Right lobe of liver (tissue), 4 donors: ENCODE results near the gene FAM228B.
"Not testable (repeated sequence)": the region's sequence is repeated elsewhere in the genome, so short reads cannot be mapped to it uniquely, and the experiment has no call there.

Experiments
- CTCF ChIP-seq, 4 donors: fragments of 200-600 bp in 3 of 4; fragments of 450-650 bp in 1 of 4; IDR thresholded peaks; one replicate each; pipeline versions ENCODE4 v1.5.1 to v1.8.0; 2016 to 2022; ENCODE audit warnings: antibody characterized with exemption in 4 of 4, mild to moderate bottlenecking in 2 of 4
- POLR2A ChIP-seq: fragments of 450-650 bp; IDR thresholded peaks from one replicate; pipeline ENCODE4 v1.6.1; 2017; ENCODE audit warnings: antibody characterized with exemption, mild to moderate bottlenecking
- donor health status: DM: no; HTN: no; CAD: no.
- donor health status: DM: no; HTN: no; CAD: no.
- donor health status: DM: no; HTN: yes; CAD: no.

- TF ChIP-seq CTCF (IDR thresholded peaks at IDR 0.05); POLR2A: not testable (repeated sequence)
Measured at GRCh38 chr2:24140305-24140704, 17.0 kb downstream of the FAM228B start.
